CD8-positive, alpha-beta memory T cell (primary cell): ENCODE measurements around the gene RAB27A. TPM values are rescaled to one million over a fixed set of nuclear protein-coding genes. Genes with fewer than 3 reads are reported as not detected.

Experiments
- CTCF ChIA-PET: fragments of 350-600 bp; sonication (Branson Sonifier 250); formaldehyde crosslinking; loops from one replicate; lab custom pipeline; 2021; ENCODE audit warnings: antibody characterized with exemption; lab: Charles Lee
- POLR2A ChIA-PET: fragments of 350-600 bp; sonication (Branson Sonifier 250); formaldehyde crosslinking; loops from one replicate; lab custom pipeline; 2021; ENCODE audit warnings: antibody characterized with exemption; lab: Charles Lee
- DNase-seq, 5 donors: peaks; one replicate each; pipeline versions ENCODE4 v3.0.0 to v3.0.0-alpha.2; 2020 to 2022; ENCODE audit warnings: mixed read lengths in 1 of 5
- H3K27ac ChIP-seq: one replicate; pipeline ENCODE4 v1.7.0; 2013; ENCODE audit warnings: low read depth, mild to moderate bottlenecking, low read length, moderate library complexity
- H3K27me3 ChIP-seq: 2 replicates; pipeline ENCODE4 v1.7.0; 2013; ENCODE audit warnings: low read length, mild to moderate bottlenecking; ENCODE audit not compliant: insufficient read depth, poor library complexity, severe bottlenecking
- H3K36me3 ChIP-seq: 2 replicates; pipeline ENCODE4 v1.7.0; 2013; ENCODE audit warnings: mild to moderate bottlenecking, low read length, moderate library complexity; ENCODE audit not compliant: insufficient read depth
- H3K4me1 ChIP-seq: 2 replicates; pipeline ENCODE4 v1.7.0; 2013; ENCODE audit warnings: mild to moderate bottlenecking, low read length, moderate library complexity; ENCODE audit not compliant: insufficient read depth
- H3K4me3 ChIP-seq: 2 replicates; pipeline ENCODE4 v1.7.0; 2013; ENCODE audit warnings: mild to moderate bottlenecking, low read length
- H3K9me3 ChIP-seq: 2 replicates; pipeline ENCODE4 v1.7.0; 2013; ENCODE audit warnings: mild to moderate bottlenecking, low read length
- H3K27ac Mint-ChIP-seq, 8 donors: one replicate each; pipeline ENCODE4 v1.8.0; 2020 to 2021; ENCODE audit warnings: mixed read lengths in 8 of 8, mild to moderate bottlenecking in 6 of 8, inconsistent platforms in 3 of 8, moderate library complexity in 3 of 8
- H3K27me3 Mint-ChIP-seq, 2 donors: one replicate each; pipeline ENCODE4 v1.8.0; 2020 to 2021; ENCODE audit warnings: mixed read lengths in 2 of 2, mild to moderate bottlenecking in 1 of 2, moderate library complexity in 1 of 2
- H3K36me3 Mint-ChIP-seq, 3 donors: one replicate each; pipeline ENCODE4 v1.8.0; 2020 to 2021; ENCODE audit warnings: mixed read lengths in 3 of 3, inconsistent platforms in 1 of 3, mild to moderate bottlenecking in 1 of 3
- H3K4me1 Mint-ChIP-seq, 3 donors: one replicate each; pipeline ENCODE4 v1.8.0; 2020 to 2021; ENCODE audit warnings: mixed read lengths in 3 of 3, inconsistent platforms in 1 of 3, mild to moderate bottlenecking in 1 of 3
- H3K4me3 Mint-ChIP-seq, 7 donors: one replicate each; pipeline ENCODE4 v1.8.0; 2020 to 2021; ENCODE audit warnings: mixed read lengths in 7 of 7, mild to moderate bottlenecking in 6 of 7, moderate library complexity in 4 of 7, inconsistent platforms in 2 of 7
- H3K9me3 Mint-ChIP-seq, 5 donors: one replicate each; pipeline ENCODE4 v1.8.0; 2020 to 2022; ENCODE audit warnings: mixed read lengths in 5 of 5, mild to moderate bottlenecking in 3 of 5, moderate library complexity in 2 of 5, inconsistent platforms in 1 of 5
- polyA plus RNA-seq: library from polyadenylated mRNA; unstranded; fragments of 300-500 nt; fragmentation: Illumina TruSeq; gene quantifications from one replicate; pipeline ENCODE4 v1.2.3, GENCODE V29; 2021
- total RNA-seq, 2 experiments: library from RNA; stranded (reverse); gene quantifications; one replicate each; pipeline ENCODE4 v1.2.3, GENCODE V29; 2021

Gene RAB27A
- total and polyA plus RNA-seq, 3 experiments from 2014 or later, result 132 to 195 (median 187) TPM

GRCh38 chr15:55197362-55197705 is 92.3 kb downstream of the RAB27A start:
- H3K27me3 ChIP-seq, result no peaks in the 10 kb centered on the region
- ChIA-PET CTCF (interaction anchor here (0.9 to 2.2 kb wide), 10 partner anchors 10 to 1048 kb away, joined by 3 to 8 read pairs (median 4); partner anchors contain the start of genes PIGB and PIGBOS1), POLR2A (interaction anchor here (0.5 to 1.8 kb wide), 11 partner anchors 20 to 221 kb away, joined by 3 to 19 read pairs (median 4); partner anchors contain the start of genes CCPG1, PIERCE2, PIGB and PIGBOS1)
- peak overlapping the region; percentile 97 for H3K4me3 ChIP-seq
- no peak overlapping the region for H3K4me3 Mint-ChIP-seq
- H3K27me3 Mint-ChIP-seq, result no peaks in the 10 kb centered on the region
- H3K9me3 ChIP-seq, result no peaks in the 10 kb centered on the region
- H3K36me3 ChIP-seq, result peaks cover 2% of the 10 kb centered on the region
- DNase-seq, result peak in 1 of 5 donors; percentile 46
- H3K4me1 Mint-ChIP-seq, result peaks cover 11 to 26% (median 13%) of the 10 kb centered on the region in 3 donors
- H3K9me3 Mint-ChIP-seq, result peaks cover 0 to 6% (median 0%) of the 10 kb centered on the region in 5 donors
- peak overlapping the region; percentile 94 for H3K27ac ChIP-seq
- peaks cover 36% of the 10 kb centered on the region for H3K4me1 ChIP-seq
- H3K27ac Mint-ChIP-seq, result no peak overlapping the region
- H3K36me3 Mint-ChIP-seq, result peaks cover 4 to 26% (median 7%) of the 10 kb centered on the region in 3 donors

- peaks cover 36% of the 10 kb centered on the region for H3K4me1 ChIP-seq
- peak within 1 kb of the TSS; percentile 94 for H3K27ac ChIP-seq
- Mint-ChIP-seq H3K36me3 (peaks cover 0 to 26% (median 6%) of the 10 kb centered on the region in 3 donors), H3K9me3 (peaks cover 0 to 6% (median 0%) of the 10 kb centered on the region in 5 donors), H3K4me3 (no peak within 1 kb of the TSS), H3K27me3 (no peaks in the 10 kb centered on the region), H3K4me1 (peaks cover 13 to 33% (median 15%) of the 10 kb centered on the region in 3 donors), H3K27ac (no peak within 1 kb of the TSS)
- ChIA-PET POLR2A (interaction anchor here (0.5 to 1.8 kb wide), 13 partner anchors 19 to 1267 kb away, joined by 3 to 19 read pairs (median 3); partner anchors contain the start of genes CCPG1, PIERCE2, PIGB and PIGBOS1), CTCF (interaction anchor here (0.9 to 2.2 kb wide), 9 partner anchors 11 to 1048 kb away, joined by 3 to 8 read pairs (median 4); partner anchors contain the start of genes PIGB and PIGBOS1)
- peak; percentile 92 to 98 (median 96) for DNase-seq
- peak within 1 kb of the TSS; percentile 97 for H3K4me3 ChIP-seq
- peaks cover 8% of the 10 kb centered on the region for H3K36me3 ChIP-seq
- no peaks in the 10 kb centered on the region for H3K27me3 ChIP-seq
- no peaks in the 10 kb centered on the region for H3K9me3 ChIP-seq
Measured at GRCh38 chr15:55196458-55197361, 92.9 kb downstream of the RAB27A start, which contains the start of gene RSL24D1. RSL24D1 (minus strand) TSS chr15:55196941; CDS start chr15:55196890, 51 bp downstream.

GRCh38 chr15:55195996-55196395 is 93.6 kb downstream of the RAB27A start:
- H3K27ac Mint-ChIP-seq, result no peak overlapping the region

GRCh38 chr15:55194256-55194655 is 95.4 kb downstream of the RAB27A start:
- DNase-seq, result no peak
- POLR2A ChIA-PET, result no interaction called here
- Histone ChIP-seq H3K27ac (no peak overlapping the region), H3K9me3 (no peaks in the 10 kb centered on the region), H3K4me3 (no peak overlapping the region), H3K36me3 (peaks cover 16% of the 10 kb centered on the region), H3K4me1 (peaks cover 36% of the 10 kb centered on the region), H3K27me3 (no peaks in the 10 kb centered on the region)
- peak overlapping the region in 3 of 8 donors; percentile 16 to 87 (median 64) for H3K27ac Mint-ChIP-seq
- peak overlapping the region in 1 of 7 donors; percentile 26 for H3K4me3 Mint-ChIP-seq
- no peaks in the 10 kb centered on the region for H3K27me3 Mint-ChIP-seq
- peaks cover 16 to 49% (median 26%) of the 10 kb centered on the region in 3 donors for H3K4me1 Mint-ChIP-seq
- peaks cover 3 to 42% (median 8%) of the 10 kb centered on the region in 3 donors for H3K36me3 Mint-ChIP-seq
- H3K9me3 Mint-ChIP-seq, result peaks cover 0 to 4% (median 0%) of the 10 kb centered on the region in 5 donors
- CTCF ChIA-PET, result no interaction called here

More at GRCh38 chr15:55195996-55196395, 93.6 kb downstream of the RAB27A start:
- peak in 1 of 5 donors; percentile 1 for DNase-seq
- ChIA-PET POLR2A (interaction anchor here (1.8 kb wide), 1 partner anchor 21 kb away, joined by 6 read pairs; no protein-coding TSS in a partner anchor), CTCF (interaction anchor here (2.2 kb wide), 1 partner anchor 95 kb away, joined by 8 read pairs; no protein-coding TSS in a partner anchor)
- H3K27ac ChIP-seq, result peak overlapping the region; percentile 94
- H3K36me3 Mint-ChIP-seq, result peaks cover 3 to 31% (median 6%) of the 10 kb centered on the region in 3 donors
- peak overlapping the region; percentile 97 for H3K4me3 ChIP-seq
- H3K27me3 ChIP-seq, result no peaks in the 10 kb centered on the region
- peaks cover 36% of the 10 kb centered on the region for H3K4me1 ChIP-seq
- H3K9me3 Mint-ChIP-seq, result peaks cover 0 to 6% (median 0%) of the 10 kb centered on the region in 5 donors
- no peak overlapping the region for H3K4me3 Mint-ChIP-seq
- no peaks in the 10 kb centered on the region for H3K9me3 ChIP-seq
- H3K36me3 ChIP-seq, result peaks cover 14% of the 10 kb centered on the region
- peaks cover 13 to 40% (median 21%) of the 10 kb centered on the region in 3 donors for H3K4me1 Mint-ChIP-seq
- H3K27me3 Mint-ChIP-seq, result no peaks in the 10 kb centered on the region

GRCh38 chr15:55186331-55186730 is 103.3 kb downstream of the RAB27A start:
- H3K36me3 Mint-ChIP-seq, result peaks cover 9 to 88% (median 32%) of the 10 kb centered on the region in 3 donors
- DNase-seq, result no peak
- no peaks in the 10 kb centered on the region for H3K9me3 Mint-ChIP-seq
- no peak overlapping the region for H3K27ac ChIP-seq
- no peaks in the 10 kb centered on the region for H3K9me3 ChIP-seq
- no peaks in the 10 kb centered on the region for H3K27me3 Mint-ChIP-seq
- no peaks in the 10 kb centered on the region for H3K27me3 ChIP-seq
- H3K4me3 ChIP-seq, result no peak overlapping the region
- ChIA-PET POLR2A (no interaction called here), CTCF (no interaction called here)
- peak overlapping the region in 1 of 7 donors; percentile 8 for H3K4me3 Mint-ChIP-seq
- peaks cover 4% of the 10 kb centered on the region for H3K4me1 ChIP-seq
- H3K27ac Mint-ChIP-seq, result peak overlapping the region in 2 of 8 donors; percentile 0 to 31
- H3K4me1 Mint-ChIP-seq, result peaks cover 43 to 69% (median 47%) of the 10 kb centered on the region in 3 donors
- peaks cover 29% of the 10 kb centered on the region for H3K36me3 ChIP-seq

GRCh38 chr15:55183679-55184078 is 105.9 kb downstream of the RAB27A start:
- Mint-ChIP-seq H3K36me3 (peaks cover 7 to 90% (median 29%) of the 10 kb centered on the region in 3 donors), H3K27me3 (no peaks in the 10 kb centered on the region), H3K9me3 (no peaks in the 10 kb centered on the region), H3K4me1 (peaks cover 36 to 52% (median 38%) of the 10 kb centered on the region in 3 donors), H3K4me3 (no peak overlapping the region), H3K27ac (peak overlapping the region in 4 of 8 donors; percentile 1 to 90 (median 52))
- Histone ChIP-seq H3K9me3 (no peaks in the 10 kb centered on the region), H3K4me1 (peaks cover 4% of the 10 kb centered on the region), H3K27ac (no peak overlapping the region), H3K27me3 (no peaks in the 10 kb centered on the region), H3K4me3 (no peak overlapping the region), H3K36me3 (peaks cover 33% of the 10 kb centered on the region)
- POLR2A ChIA-PET, result no interaction called here
- CTCF ChIA-PET, result interaction anchor here (1.4 kb wide), 1 partner anchor 34 kb away, joined by 3 read pairs; no protein-coding TSS in a partner anchor
- no peak for DNase-seq

GRCh38 chr15:55179141-55179540 is 110.5 kb downstream of the RAB27A start:
- H3K9me3 Mint-ChIP-seq, result no peaks in the 10 kb centered on the region
- peak overlapping the region in 1 of 8 donors; percentile 1 for H3K27ac Mint-ChIP-seq
- H3K27me3 ChIP-seq, result no peaks in the 10 kb centered on the region
- H3K27me3 Mint-ChIP-seq, result no peaks in the 10 kb centered on the region
- H3K4me1 ChIP-seq, result no peaks in the 10 kb centered on the region
- H3K36me3 ChIP-seq, result peaks cover 23% of the 10 kb centered on the region
- H3K9me3 ChIP-seq, result no peaks in the 10 kb centered on the region
- ChIA-PET POLR2A (no interaction called here), CTCF (no interaction called here)
- H3K4me1 Mint-ChIP-seq, result peaks cover 0 to 11% (median 5%) of the 10 kb centered on the region in 3 donors
- DNase-seq, result no peak
- peaks cover 0 to 77% (median 21%) of the 10 kb centered on the region in 3 donors for H3K36me3 Mint-ChIP-seq
- no peak overlapping the region for H3K4me3 Mint-ChIP-seq
- no peak overlapping the region for H3K27ac ChIP-seq
- no peak overlapping the region for H3K4me3 ChIP-seq
